CD4-positive, alpha-beta T cell (primary cell): ENCODE results near the gene ME3. TPM values are rescaled to one million over a fixed set of nuclear protein-coding genes. Genes with fewer than 3 reads are reported as not detected.

Experiments
- ATAC-seq: fragments of 200-7000 bp; cut with Tn5 transposase; one replicate; pipeline ENCODE4 v1.10.0; 2022; ENCODE audit warnings: mild to moderate bottlenecking; ENCODE audit not compliant: poor library complexity
- CTCF ChIA-PET: fragments of 350-600 bp; sonication (Branson Sonifier 250); formaldehyde crosslinking; loops from one replicate; lab custom pipeline; 2021; ENCODE audit warnings: antibody characterized with exemption, inconsistent platforms; lab: Charles Lee
- POLR2A ChIA-PET: fragments of 350-600 bp; sonication (Branson Sonifier 250); formaldehyde crosslinking; loops from one replicate; lab custom pipeline; 2021; ENCODE audit warnings: antibody characterized with exemption, inconsistent platforms; lab: Charles Lee
- DNase-seq, 14 experiments: peaks; one replicate each; pipeline ENCODE4 v3.0.0-alpha.2; 2013 to 2020; ENCODE audit warnings: mixed read lengths in 2 of 14
- H3K27ac ChIP-seq, 2 donors: one replicate each; pipeline versions ENCODE4 v1.5.1 to v1.7.0; 2013; ENCODE audit warnings: low read length in 2 of 2, low read depth in 1 of 2, mild to moderate bottlenecking in 1 of 2
- H3K27me3 ChIP-seq, 2 experiments: 1 replicate in 1 of 2; 2 replicates in 1 of 2; pipeline versions ENCODE4 v1.6.1 to v1.7.0; 2013; ENCODE audit warnings: low read length in 2 of 2, control low read depth in 1 of 2, mild to moderate bottlenecking in 1 of 2, moderate library complexity in 1 of 2; ENCODE audit not compliant: insufficient read depth in 2 of 2, control insufficient read depth in 1 of 2
- H3K36me3 ChIP-seq: one replicate; pipeline ENCODE4 v1.6.1; 2013; ENCODE audit warnings: low read length, control low read depth; ENCODE audit not compliant: insufficient read depth
- H3K4me1 ChIP-seq: one replicate; pipeline ENCODE4 v1.6.1; 2013; ENCODE audit warnings: low read length, control low read depth; ENCODE audit not compliant: insufficient read depth
- H3K4me3 ChIP-seq: one replicate; pipeline ENCODE4 v1.5.1; 2013; ENCODE audit warnings: mild to moderate bottlenecking, low read length, moderate library complexity
- H3K9me3 ChIP-seq, 2 experiments: 1 replicate in 1 of 2; 2 replicates in 1 of 2; pipeline versions ENCODE4 v1.6.1 to v1.7.0; 2013; ENCODE audit warnings: low read length in 2 of 2, mild to moderate bottlenecking in 2 of 2, control low read depth in 1 of 2, moderate library complexity in 1 of 2; ENCODE audit not compliant: control insufficient read depth in 1 of 2, insufficient read depth in 1 of 2
- H3K27ac Mint-ChIP-seq: one replicate; pipeline ENCODE4 v1.8.0; 2020; ENCODE audit warnings: mixed read lengths
- H3K27me3 Mint-ChIP-seq: one replicate; pipeline ENCODE4 v1.8.0; 2021; ENCODE audit warnings: mixed read lengths
- H3K36me3 Mint-ChIP-seq: one replicate; pipeline ENCODE4 v1.8.0; 2021; ENCODE audit warnings: low read depth, mixed read lengths
- H3K4me1 Mint-ChIP-seq: one replicate; pipeline ENCODE4 v1.8.0; 2021; ENCODE audit warnings: low read depth, mixed read lengths
- H3K4me3 Mint-ChIP-seq: one replicate; pipeline ENCODE4 v1.8.0; 2020; ENCODE audit warnings: mild to moderate bottlenecking, mixed read lengths
- H3K9me3 Mint-ChIP-seq: one replicate; pipeline ENCODE4 v1.8.0; 2020; ENCODE audit warnings: mixed read lengths
- intact Hi-C, 2 experiments: fragments of 100-400 bp; cut with DNase I in 1 of 2; cut with micrococcal nuclease in 1 of 2; formaldehyde crosslinking; loops; one replicate each; pipeline versions ENCODE4 v1.15.1 to v1.9.0; 2023 to 2025; cut with DNase I, micrococcal nuclease
- total RNA-seq, 174 experiments: library from RNA in 2 of 174; stranded (reverse) in 2 of 174; gene quantifications; one replicate each; pipeline ENCODE4 v1.2.3 and lab custom pipeline; 2021 to 2026
- TF ChIP-seq, protein P1 (sequence below): fragments of 200-600 bp; IDR thresholded peaks from one replicate; pipeline ENCODE4 v1.8.0; 2022; ENCODE audit warnings: antibody characterized with exemption, mild to moderate bottlenecking

ME3 gene
- total RNA-seq, 2 experiments from 2014 or later: 9.1 to 10.6 TPM

DNA sequence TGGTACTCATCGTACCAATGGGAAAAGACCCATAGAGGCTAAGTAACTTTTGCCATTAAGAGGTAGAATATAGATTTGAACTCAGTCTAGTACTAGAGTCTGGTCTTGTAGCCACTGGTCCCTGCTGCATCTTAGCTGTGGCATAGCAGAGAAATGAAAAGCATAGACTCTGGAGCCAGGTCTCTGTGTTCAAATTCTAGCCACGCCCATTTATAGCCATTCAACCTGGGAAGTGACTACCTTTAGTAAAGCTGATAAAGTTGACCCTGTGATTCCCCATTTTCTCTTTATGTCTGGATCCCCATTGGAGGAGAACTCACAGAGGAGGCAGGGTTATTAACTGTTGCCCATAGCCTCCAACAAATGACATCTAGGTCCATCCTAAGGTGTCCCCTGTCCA lies 113.6 kb downstream of the ME3 start:
- no peaks in the 10 kb centered on the region for H3K4me1 ChIP-seq
- no peak overlapping the region for H3K27ac Mint-ChIP-seq
- POLR2A ChIA-PET: no interaction called here
- intact Hi-C loops: no loop called here
- no peaks in the 10 kb centered on the region for H3K9me3 Mint-ChIP-seq
- peaks cover 0 to 4% of the 10 kb centered on the region in 2 experiments for H3K9me3 ChIP-seq
- CTCF ChIA-PET: no interaction called here
- TF ChIP-seq, protein P1, sequence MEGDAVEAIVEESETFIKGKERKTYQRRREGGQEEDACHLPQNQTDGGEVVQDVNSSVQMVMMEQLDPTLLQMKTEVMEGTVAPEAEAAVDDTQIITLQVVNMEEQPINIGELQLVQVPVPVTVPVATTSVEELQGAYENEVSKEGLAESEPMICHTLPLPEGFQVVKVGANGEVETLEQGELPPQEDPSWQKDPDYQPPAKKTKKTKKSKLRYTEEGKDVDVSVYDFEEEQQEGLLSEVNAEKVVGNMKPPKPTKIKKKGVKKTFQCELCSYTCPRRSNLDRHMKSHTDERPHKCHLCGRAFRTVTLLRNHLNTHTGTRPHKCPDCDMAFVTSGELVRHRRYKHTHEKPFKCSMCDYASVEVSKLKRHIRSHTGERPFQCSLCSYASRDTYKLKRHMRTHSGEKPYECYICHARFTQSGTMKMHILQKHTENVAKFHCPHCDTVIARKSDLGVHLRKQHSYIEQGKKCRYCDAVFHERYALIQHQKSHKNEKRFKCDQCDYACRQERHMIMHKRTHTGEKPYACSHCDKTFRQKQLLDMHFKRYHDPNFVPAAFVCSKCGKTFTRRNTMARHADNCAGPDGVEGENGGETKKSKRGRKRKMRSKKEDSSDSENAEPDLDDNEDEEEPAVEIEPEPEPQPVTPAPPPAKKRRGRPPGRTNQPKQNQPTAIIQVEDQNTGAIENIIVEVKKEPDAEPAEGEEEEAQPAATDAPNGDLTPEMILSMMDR: no peak
- no peaks in the 10 kb centered on the region for H3K4me1 Mint-ChIP-seq
- no peak for DNase-seq
- H3K36me3 ChIP-seq: no peaks in the 10 kb centered on the region
- H3K4me3 ChIP-seq: no peak overlapping the region
- H3K27me3 Mint-ChIP-seq: no peaks in the 10 kb centered on the region
- no peak overlapping the region for H3K27ac ChIP-seq
- no peak overlapping the region for H3K4me3 Mint-ChIP-seq
- no peaks in the 10 kb centered on the region for H3K27me3 ChIP-seq
- H3K36me3 Mint-ChIP-seq: no peaks in the 10 kb centered on the region
- no peak for ATAC-seq

DNA sequence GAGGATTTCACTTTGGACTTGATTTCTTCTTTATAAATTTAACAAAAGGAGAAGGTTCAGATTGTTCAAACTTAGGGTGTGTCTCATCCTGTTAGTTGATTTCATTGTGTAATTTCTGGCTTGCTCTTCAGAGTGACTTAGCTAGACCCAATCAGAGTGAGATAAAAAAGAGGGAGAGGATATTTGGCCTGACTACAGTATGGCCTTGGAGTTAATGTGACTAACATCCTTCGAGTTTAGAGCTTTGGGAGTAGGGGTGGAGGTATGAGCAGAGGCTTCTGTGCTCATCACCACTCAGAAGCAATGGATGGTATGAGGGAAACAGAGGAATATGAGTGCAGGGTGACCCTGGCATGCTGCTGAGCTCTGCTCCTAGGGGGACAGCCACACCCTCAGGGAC lies 114.2 kb downstream of the ME3 start:
- Mint-ChIP-seq H3K9me3 (no peaks in the 10 kb centered on the region), H3K4me1 (no peaks in the 10 kb centered on the region), H3K27me3 (no peaks in the 10 kb centered on the region), H3K36me3 (no peaks in the 10 kb centered on the region), H3K4me3 (no peak overlapping the region), H3K27ac (no peak overlapping the region)
- Histone ChIP-seq H3K27ac (no peak overlapping the region), H3K9me3 (peaks cover 0 to 4% of the 10 kb centered on the region in 2 experiments), H3K36me3 (no peaks in the 10 kb centered on the region), H3K4me1 (no peaks in the 10 kb centered on the region), H3K27me3 (no peaks in the 10 kb centered on the region), H3K4me3 (no peak overlapping the region)
- CTCF ChIA-PET: no interaction called here
- intact Hi-C loops: no loop called here
- no peak for ATAC-seq
- TF ChIP-seq, protein P1: no peak
- POLR2A ChIA-PET: no interaction called here
- no peak for DNase-seq

- intact Hi-C loops: no loop called here
- no peaks in the 10 kb centered on the region for H3K36me3 Mint-ChIP-seq
Observed at GRCh38 chr11:86555866-86556265, 116.5 kb downstream of the ME3 start.

More at GRCh38 chr11:86555866-86556265, 116.5 kb downstream of the ME3 start:
- H3K9me3 ChIP-seq: peaks cover 0 to 4% of the 10 kb centered on the region in 2 experiments
- POLR2A ChIA-PET: no interaction called here
- Mint-ChIP-seq H3K27me3 (no peaks in the 10 kb centered on the region), H3K4me1 (no peaks in the 10 kb centered on the region), H3K27ac (no peak overlapping the region), H3K4me3 (no peak overlapping the region), H3K9me3 (no peaks in the 10 kb centered on the region)
- TF ChIP-seq, protein P1: no peak
- ATAC-seq (no peak), DNase-seq (no peak)
- H3K4me3 ChIP-seq: no peak overlapping the region
- H3K4me1 ChIP-seq: no peaks in the 10 kb centered on the region
- no peak overlapping the region for H3K27ac ChIP-seq
- H3K27me3 ChIP-seq: no peaks in the 10 kb centered on the region
- CTCF ChIA-PET: no interaction called here
- no peaks in the 10 kb centered on the region for H3K36me3 ChIP-seq
